ENCODE results near the gene PINLYP. TPM values are rescaled to one million over a fixed set of nuclear protein-coding genes. Genes with fewer than 3 reads are reported as not detected.

The PINLYP gene
- polyA plus RNA-seq, 1 donor (not counting 4 experiments of a cell fraction or from before 2014, with no cell fraction given) = 16.0 TPM

GRCh38 chr19:43540381-43540780 is 35.2 kb upstream of the PINLYP start:
- dilution Hi-C loops (cut with MboI; ENCODE audit: extremely low pct_ligation_motif_present, low sequenced_read_pairs) = no loop called here
- Histone ChIP-seq H3K4me1 (ENCODE audit: control insufficient read depth, extremely low read depth, insufficient read depth, low read length) (no peaks in the 10 kb centered on the region), H3K9me1 (ENCODE audit: control insufficient read depth, extremely low read depth, insufficient read depth, low read length) (no peaks in the 10 kb centered on the region), H3K9ac (ENCODE audit: control insufficient read depth, extremely low read depth, insufficient read depth, low read length) (no peak overlapping the region), H3K4me2 (ENCODE audit: control insufficient read depth, extremely low read depth, insufficient read depth, low read depth, low read length) (no peak overlapping the region), H3K27ac (ENCODE audit: control insufficient read depth, insufficient read depth, low read length) (no peak overlapping the region), H2AFZ (ENCODE audit: control insufficient read depth, low read length) (no peak overlapping the region), H4K20me1 (ENCODE audit: control insufficient read depth, extremely low read depth, insufficient read depth, low read length) (no peaks in the 10 kb centered on the region), H3K79me2 (ENCODE audit: control insufficient read depth, insufficient read depth, low read length) (no peaks in the 10 kb centered on the region), H3K4me3 (ENCODE audit: control insufficient read depth in 2 of 3, extremely low read depth in 1 of 3, insufficient read depth in 2 of 3, low read depth in 1 of 3, low read length in 3 of 3) (no peak overlapping the region), H3K27me3 (ENCODE audit: control insufficient read depth, extremely low read depth, insufficient read depth, low read length) (no peaks in the 10 kb centered on the region), H3K9me3 (ENCODE audit: control insufficient read depth, low read depth, low read length) (no peaks in the 10 kb centered on the region), H3K36me3 (ENCODE audit: control insufficient read depth in 2 of 2, extremely low read depth in 1 of 2, insufficient read depth in 2 of 2, low read length in 2 of 2) (peaks cover 4 to 17% of the 10 kb centered on the region in 2 experiments)
- TF ChIP-seq CTCF (optimal IDR thresholded peaks at IDR 0.05 in 1 of 3, IDR thresholded peaks at IDR 0.05 in 1 of 3, conservative IDR thresholded peaks at IDR 0.05 in 1 of 3; ENCODE audit: extremely low read depth in 1 of 3, insufficient read depth in 2 of 3, low read length in 3 of 3) (no peak), EZH2 (IDR thresholded peaks at IDR 0.05; ENCODE audit: low read length) (no peak)
- no peak for DNase-seq (ENCODE audit: low read depth, low spot score)
- no peak for FAIRE-seq

- no peak for TF ChIP-seq CTCF (optimal IDR thresholded peaks at IDR 0.05 in 1 of 3, IDR thresholded peaks at IDR 0.05 in 1 of 3, conservative IDR thresholded peaks at IDR 0.05 in 1 of 3; ENCODE audit: extremely low read depth in 1 of 3, insufficient read depth in 2 of 3, low read length in 3 of 3)
- no peak for TF ChIP-seq EZH2 (IDR thresholded peaks at IDR 0.05; ENCODE audit: low read length)
- Histone ChIP-seq H3K4me1 (ENCODE audit: control insufficient read depth, extremely low read depth, insufficient read depth, low read length) (no peaks in the 10 kb centered on the region), H3K79me2 (ENCODE audit: control insufficient read depth, insufficient read depth, low read length) (no peaks in the 10 kb centered on the region), H3K9me1 (ENCODE audit: control insufficient read depth, extremely low read depth, insufficient read depth, low read length) (no peaks in the 10 kb centered on the region), H3K4me3 (ENCODE audit: control insufficient read depth in 2 of 3, extremely low read depth in 1 of 3, insufficient read depth in 2 of 3, low read depth in 1 of 3, low read length in 3 of 3) (no peak overlapping the region), H3K27ac (ENCODE audit: control insufficient read depth, insufficient read depth, low read length) (no peak overlapping the region), H2AFZ (ENCODE audit: control insufficient read depth, low read length) (no peak overlapping the region), H3K36me3 (ENCODE audit: control insufficient read depth in 2 of 2, extremely low read depth in 1 of 2, insufficient read depth in 2 of 2, low read length in 2 of 2) (peaks cover 7 to 23% of the 10 kb centered on the region in 2 experiments), H3K4me2 (ENCODE audit: control insufficient read depth, extremely low read depth, insufficient read depth, low read depth, low read length) (no peak overlapping the region), H3K9me3 (ENCODE audit: control insufficient read depth, low read depth, low read length) (no peaks in the 10 kb centered on the region), H3K9ac (ENCODE audit: control insufficient read depth, extremely low read depth, insufficient read depth, low read length) (no peak overlapping the region), H3K27me3 (ENCODE audit: control insufficient read depth, extremely low read depth, insufficient read depth, low read length) (no peaks in the 10 kb centered on the region), H4K20me1 (ENCODE audit: control insufficient read depth, extremely low read depth, insufficient read depth, low read length) (no peaks in the 10 kb centered on the region)
- dilution Hi-C loops (cut with MboI; ENCODE audit: extremely low pct_ligation_motif_present, low sequenced_read_pairs) = no loop called here
- DNase-seq (ENCODE audit: low read depth, low spot score) = no peak
- FAIRE-seq = no peak
Observed at GRCh38 chr19:43541920-43542650, 33.5 kb upstream of the PINLYP start.

All from keratinocyte (primary cell).